Measurements from ENCODE around the gene ATP10A. TPM values are rescaled to one million over a fixed set of nuclear protein-coding genes. Genes with fewer than 3 reads are reported as not detected.

Gene ATP10A
- total RNA-seq, 1 experiment from 2014 or later: 2.5 TPM

GRCh38 chr15:25717457-25718168 lies 145.5 kb downstream of the ATP10A start:
- no peak for DNase-seq (ENCODE audit: low read depth)

GRCh38 chr15:25717127-25717456 lies 146.0 kb downstream of the ATP10A start:
- DNase-seq (ENCODE audit: low read depth): no peak

- no peak for DNase-seq (ENCODE audit: low read depth)
These were observed 146.6 kb downstream of the ATP10A start for GRCh38 chr15:25716414-25717126.

- no peak for DNase-seq (ENCODE audit: low read depth)
These were observed 147.4 kb downstream of the ATP10A start for GRCh38 chr15:25715536-25716413.

DNA sequence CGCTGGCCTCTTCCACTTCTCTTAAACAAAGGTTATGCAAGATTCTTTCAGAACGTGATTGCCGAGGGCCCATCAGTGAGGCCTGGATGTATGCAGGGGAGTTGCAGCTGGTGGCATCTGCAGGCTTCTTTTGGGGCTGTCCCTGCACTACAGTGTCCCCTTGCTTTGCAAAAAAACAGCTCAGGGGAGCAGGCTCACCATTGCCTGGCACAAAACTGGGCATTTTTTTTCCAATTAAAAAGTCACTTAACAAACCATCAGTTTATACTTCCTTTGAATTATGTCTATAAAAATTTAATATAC lies 148.6 kb downstream of the ATP10A start:
- DNase-seq (ENCODE audit: low read depth): no peak

DNA sequence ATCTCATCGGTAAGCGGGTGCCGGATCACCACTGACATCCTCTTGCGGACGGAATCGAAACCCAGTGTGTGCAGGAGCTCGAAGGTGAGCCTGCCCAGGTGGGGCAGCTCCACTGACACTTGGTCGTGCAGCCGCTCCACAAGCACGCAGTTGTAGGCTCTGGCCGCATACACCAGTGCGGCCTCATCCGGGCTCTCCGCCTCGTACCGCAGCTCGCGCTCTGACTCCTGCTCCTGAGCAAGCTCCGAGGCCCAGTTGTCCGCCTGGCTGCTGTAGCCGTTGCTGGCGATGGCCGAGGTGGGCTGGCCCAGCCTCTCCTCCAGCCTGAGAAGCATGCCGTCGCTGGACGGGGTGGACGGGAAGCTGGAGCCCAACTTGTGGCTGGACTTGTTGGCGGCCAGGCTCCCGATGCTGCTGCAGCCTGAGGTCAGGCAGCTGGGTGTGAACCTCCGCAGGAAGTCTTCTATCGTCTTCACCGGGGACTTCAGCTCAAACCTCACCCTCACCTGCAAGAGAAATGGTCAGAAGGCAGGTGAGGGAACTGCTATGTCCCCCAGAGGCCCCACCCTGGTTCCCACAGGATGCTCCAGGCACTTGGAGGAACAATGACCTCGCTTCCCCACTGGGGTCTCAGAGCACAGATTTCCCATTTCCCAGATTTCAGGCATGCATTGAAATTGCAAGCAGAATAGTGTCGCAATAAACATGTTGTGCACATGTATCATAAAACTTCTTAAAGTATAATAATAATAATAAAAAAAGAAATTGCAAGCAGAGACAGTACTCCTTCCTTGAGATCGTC lies 149.2 kb downstream of the ATP10A start:
- no peak for DNase-seq (ENCODE audit: low read depth)

- DNase-seq (ENCODE audit: low read depth): no peak
These were observed 150.2 kb downstream of the ATP10A start for GRCh38 chr15:25712961-25713355.

- no peak for DNase-seq (ENCODE audit: low read depth)
These were observed 150.8 kb downstream of the ATP10A start for GRCh38 chr15:25712192-25712960.

GRCh38 chr15:25711691-25712090 lies 151.4 kb downstream of the ATP10A start:
- DNase-seq (ENCODE audit: low read depth): no peak

DNA sequence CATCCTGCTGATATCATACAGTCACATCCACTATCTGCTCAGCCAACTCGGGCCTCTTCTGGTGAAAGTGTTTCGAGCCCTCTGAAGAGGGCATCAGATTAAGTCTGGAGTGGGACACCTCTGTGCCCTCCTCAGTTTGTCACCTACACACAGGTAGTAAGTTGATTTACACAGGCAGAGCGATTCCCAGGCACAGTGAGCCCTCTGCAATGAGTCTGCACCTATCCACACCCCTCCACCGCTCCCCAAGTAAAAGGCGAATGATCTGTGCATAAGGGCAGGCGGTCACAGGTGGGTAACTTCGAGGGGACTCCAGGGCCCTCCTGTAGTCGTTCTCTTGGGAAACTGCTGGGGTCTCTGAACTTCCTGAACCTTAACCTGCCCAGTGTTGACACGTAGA lies 152.0 kb downstream of the ATP10A start:
- DNase-seq (ENCODE audit: low read depth): no peak

- peak; percentile 66 for DNase-seq (ENCODE audit: low read depth)
These were observed 152.9 kb downstream of the ATP10A start for GRCh38 chr15:25710184-25710583.

DNA sequence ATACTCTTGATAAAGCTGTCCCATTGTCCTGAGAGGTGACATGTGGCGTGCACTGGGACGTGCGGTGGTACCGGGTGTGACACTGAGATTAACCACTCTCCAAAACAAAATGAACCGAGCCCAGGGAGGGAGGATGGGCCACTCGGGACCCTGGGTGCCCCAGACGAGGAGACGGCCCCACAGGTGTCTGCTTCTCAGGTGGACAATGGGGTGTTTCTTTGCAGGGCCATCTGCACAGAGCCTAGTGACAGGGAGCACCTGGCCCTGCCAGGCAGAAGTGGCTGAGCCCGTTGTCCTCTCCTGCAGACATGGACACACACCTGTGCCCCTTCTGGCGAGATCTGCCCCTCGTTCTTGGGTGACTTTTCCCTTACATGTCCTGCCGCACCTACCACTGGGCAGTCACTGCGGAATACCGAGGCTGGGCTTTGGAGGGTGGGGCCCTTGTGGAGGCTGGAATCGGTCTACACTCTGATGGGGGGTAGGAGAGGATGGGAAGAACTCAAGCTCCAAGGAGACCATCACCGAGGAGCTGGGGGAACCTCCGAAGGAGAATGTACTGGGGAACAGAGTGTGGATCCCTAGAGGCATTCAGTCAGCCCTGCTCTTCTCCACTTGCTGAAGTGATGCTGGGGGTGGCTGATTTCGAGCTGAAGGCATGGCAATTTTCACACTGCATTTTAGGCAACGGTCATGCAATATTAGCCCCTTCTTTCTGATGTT lies 153.5 kb downstream of the ATP10A start:
- no peak for DNase-seq (ENCODE audit: low read depth)

DNA sequence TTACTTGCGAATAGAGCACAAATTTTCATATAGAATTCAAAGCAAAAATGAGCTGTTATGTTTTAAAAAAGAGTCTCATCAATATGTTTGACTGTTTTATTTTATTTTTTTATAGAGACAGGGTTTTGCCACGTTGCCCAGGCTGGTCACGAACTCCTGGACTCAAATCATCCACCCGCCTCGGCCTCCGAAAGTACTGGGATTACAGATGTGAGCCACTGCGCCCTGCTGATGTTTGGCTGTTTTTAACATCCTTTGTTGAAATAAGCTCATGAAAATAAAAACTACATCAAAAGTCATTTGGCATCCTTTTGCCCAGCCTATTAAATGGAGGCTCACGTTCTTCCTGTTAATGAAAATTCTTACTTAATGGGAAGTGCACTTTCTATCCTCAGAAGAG lies 154.7 kb downstream of the ATP10A start:
- no peak for DNase-seq (ENCODE audit: low read depth)

DNA sequence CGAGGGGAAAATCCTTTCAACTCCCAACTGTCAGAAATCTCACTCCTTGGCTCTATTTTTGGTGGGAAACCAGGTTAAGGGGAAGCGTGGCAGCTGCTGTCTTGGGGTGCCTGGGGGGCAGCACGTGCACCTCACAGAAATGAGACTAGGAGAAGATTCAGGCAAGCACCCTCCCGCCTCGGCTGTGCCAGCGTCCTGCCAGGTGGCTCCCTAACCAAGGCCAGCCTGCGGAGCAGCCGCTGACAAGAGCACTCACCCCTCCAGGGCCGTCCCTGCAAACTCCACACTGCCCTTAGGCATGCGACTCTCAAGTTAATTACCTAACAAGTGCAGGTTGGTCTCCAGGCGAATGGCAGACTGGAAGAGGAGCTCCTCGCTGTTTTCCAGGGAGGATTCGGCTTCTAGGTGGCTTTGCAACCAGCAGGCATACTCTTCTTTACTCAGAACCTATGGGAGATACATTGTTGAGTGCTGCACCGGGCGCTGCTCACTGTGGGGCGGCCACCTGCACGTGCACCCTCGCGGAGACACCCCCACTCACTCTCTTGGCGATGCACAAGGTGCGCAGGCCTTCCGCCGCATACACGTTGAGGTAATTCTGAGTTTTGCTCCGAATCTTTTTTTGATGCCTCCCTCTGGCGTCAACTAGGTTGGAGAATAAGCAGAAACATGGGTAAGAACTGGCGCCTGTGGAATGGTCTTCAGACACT lies 155.3 kb downstream of the ATP10A start:
- DNase-seq (ENCODE audit: low read depth): no peak

DNA sequence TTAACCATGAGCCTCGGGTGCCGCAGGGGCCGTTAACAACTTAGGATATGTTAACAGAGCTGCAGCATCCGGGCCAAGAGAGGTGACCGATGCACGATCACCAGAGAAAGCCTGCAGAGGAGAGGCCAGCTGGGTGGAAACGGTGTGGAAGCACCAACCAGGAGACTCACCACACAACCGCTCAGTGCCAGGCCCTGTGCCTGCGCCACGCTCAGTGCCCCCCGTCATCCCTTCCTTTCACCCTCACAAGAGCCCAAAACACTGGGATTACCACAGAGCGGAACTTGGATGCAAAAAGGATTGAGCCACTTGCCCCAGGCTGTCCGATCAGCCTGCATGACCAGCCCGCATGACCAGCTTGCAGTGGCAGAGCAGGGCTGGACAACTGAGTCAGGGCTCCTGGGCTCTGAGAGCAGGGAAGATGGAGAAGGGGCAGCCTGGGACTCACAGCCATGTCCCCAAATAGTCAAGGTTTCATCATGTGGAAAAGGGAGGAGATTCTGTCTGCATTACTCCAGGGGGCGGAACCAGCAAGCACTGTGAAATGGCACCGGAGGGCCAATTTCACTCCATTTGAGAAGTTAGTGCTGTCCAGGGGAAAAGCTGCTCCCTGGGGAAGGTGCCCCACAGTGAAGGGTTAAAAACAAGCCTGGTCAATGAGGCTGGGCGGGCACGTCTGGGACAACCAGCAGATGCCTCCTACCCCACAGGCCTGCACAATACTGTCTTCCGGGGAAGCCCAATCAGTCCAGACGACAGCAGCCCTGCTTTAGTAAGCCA lies 156.8 kb downstream of the ATP10A start:
- DNase-seq (ENCODE audit: low read depth): no peak

- peak; percentile 46 for DNase-seq (ENCODE audit: low read depth)
These were observed 157.6 kb downstream of the ATP10A start for GRCh38 chr15:25705433-25706115.

DNA sequence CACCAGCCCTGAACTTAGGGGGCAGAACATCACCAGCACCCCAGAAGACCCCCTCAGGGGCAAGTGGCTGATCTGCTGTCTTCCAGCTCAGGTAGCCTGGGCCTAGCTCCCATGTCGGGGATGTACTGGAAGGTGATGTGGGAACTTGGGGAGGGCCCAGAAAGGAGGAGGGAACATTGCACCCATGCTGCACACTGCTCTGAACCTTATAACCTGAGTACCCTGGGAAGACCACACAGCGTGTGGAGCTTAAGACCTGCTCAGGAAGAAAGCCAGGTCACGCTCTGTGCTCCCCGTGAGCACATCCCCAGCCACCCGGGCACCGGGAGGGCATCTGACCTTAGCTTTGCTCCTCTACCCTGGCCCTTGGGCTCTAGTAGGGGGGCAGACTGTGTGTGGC lies 159.4 kb downstream of the ATP10A start:
- DNase-seq (ENCODE audit: low read depth): no peak

GRCh38 chr15:25701721-25702465 lies 161.2 kb downstream of the ATP10A start:
- peak; percentile 22 for DNase-seq (ENCODE audit: low read depth)
